ENCODE measurements around the gene CMSS1.
A peak's percentile ranks its signal among the peaks of the same experiment; 100 is the strongest.

CMSS1 gene

GRCh38 chr3:99903869-99904268 lies 86.2 kb downstream of the CMSS1 start:
- no peak for DNase-seq (ENCODE audit: low spot score)

GRCh38 chr3:99907959-99908544 lies 90.4 kb downstream of the CMSS1 start:
- DNase-seq (ENCODE audit: low spot score), result no peak

- DNase-seq (ENCODE audit: low spot score), result no peak
These were observed 92.2 kb downstream of the CMSS1 start for GRCh38 chr3:99909714-99910495.

- no peak for DNase-seq (ENCODE audit: low spot score)
These were observed 93.2 kb downstream of the CMSS1 start for GRCh38 chr3:99910752-99911290.

GRCh38 chr3:99911433-99911832 lies 93.8 kb downstream of the CMSS1 start:
- DNase-seq (ENCODE audit: low spot score), result no peak

- no peak for DNase-seq (ENCODE audit: low spot score)
These were observed 98.3 kb downstream of the CMSS1 start for GRCh38 chr3:99915906-99916432.

- DNase-seq (ENCODE audit: low spot score), result no peak
These were observed 101.1 kb downstream of the CMSS1 start for GRCh38 chr3:99918715-99919114.

- no peak for DNase-seq (ENCODE audit: low spot score)
These were observed 102.0 kb downstream of the CMSS1 start for GRCh38 chr3:99919694-99920093.

GRCh38 chr3:99920481-99921376 lies 103.1 kb downstream of the CMSS1 start:
- DNase-seq (ENCODE audit: low spot score), result peak; percentile 30

GRCh38 chr3:99921377-99921695 lies 103.7 kb downstream of the CMSS1 start:
- no peak for DNase-seq (ENCODE audit: low spot score)

- no peak for DNase-seq (ENCODE audit: low spot score)
These were observed 104.3 kb downstream of the CMSS1 start for GRCh38 chr3:99921986-99922385.

GRCh38 chr3:99923873-99924272 lies 106.2 kb downstream of the CMSS1 start:
- no peak for DNase-seq (ENCODE audit: low spot score)

- DNase-seq (ENCODE audit: low spot score), result peak; percentile 44
These were observed 108.0 kb downstream of the CMSS1 start for GRCh38 chr3:99925584-99926230.

GRCh38 chr3:99927671-99928457 lies 110.2 kb downstream of the CMSS1 start:
- DNase-seq (ENCODE audit: low spot score), result no peak

- no peak for DNase-seq (ENCODE audit: low spot score)
These were observed 111.4 kb downstream of the CMSS1 start for GRCh38 chr3:99928771-99929744.

GRCh38 chr3:99929745-99930139 lies 112.1 kb downstream of the CMSS1 start:
- DNase-seq (ENCODE audit: low spot score), result peak; percentile 31

- no peak for DNase-seq (ENCODE audit: low spot score)
These were observed 113.4 kb downstream of the CMSS1 start for GRCh38 chr3:99931059-99931458.

GRCh38 chr3:99933971-99934750 lies 116.5 kb downstream of the CMSS1 start:
- no peak for DNase-seq (ENCODE audit: low spot score)
